Fibroblast of lung (primary cell): ENCODE measurements around the gene CRYGS. TPM values are rescaled to one million over a fixed set of nuclear protein-coding genes. Genes with fewer than 3 reads are reported as not detected.

Experiments used
- DNase-seq, 2 donors: peaks; one replicate each; pipeline versions ENCODE4 v3.0.0 to v3.0.0-alpha.2; 2010; ENCODE audit warnings: low read depth in 2 of 2
- H2AFZ ChIP-seq: 2 replicates; pipeline ENCODE4 v1.5.1; 2012; ENCODE audit warnings: low read length, control low read depth, inconsistent platforms
- H3K27ac ChIP-seq: 2 replicates; pipeline ENCODE4 v1.5.1; 2011; ENCODE audit warnings: low read length, control low read depth; ENCODE audit not compliant: insufficient read depth
- H3K27me3 ChIP-seq: 2 replicates; pipeline ENCODE4 v1.5.1; 2011; ENCODE audit warnings: mild to moderate bottlenecking, low read length; ENCODE audit not compliant: control insufficient read depth, insufficient read depth
- H3K36me3 ChIP-seq: 2 replicates; pipeline ENCODE4 v1.5.1; 2011; ENCODE audit warnings: low read length; ENCODE audit not compliant: control insufficient read depth, insufficient read depth
- H3K4me1 ChIP-seq: 2 replicates; pipeline ENCODE4 v1.5.1; 2011; ENCODE audit warnings: low read length; ENCODE audit not compliant: control insufficient read depth, insufficient read depth; ENCODE audit errors: extremely low read depth
- H3K4me2 ChIP-seq: 2 replicates; pipeline ENCODE4 v1.5.1; 2011; ENCODE audit warnings: low read length, control low read depth; ENCODE audit not compliant: insufficient read depth; ENCODE audit errors: extremely low read depth
- H3K4me3 ChIP-seq, 4 experiments: fragments of 200-600 bp in 1 of 4; sonication (generic) in 1 of 4; replicated peaks in 1 of 4; 2 replicates each; pipeline ENCODE4 v1.5.1; 2011 to 2016; ENCODE audit warnings: low read length in 4 of 4, low read depth in 3 of 4, mild to moderate bottlenecking in 3 of 4, control low read depth in 2 of 4, inconsistent platforms in 1 of 4, mixed read lengths in 1 of 4; ENCODE audit not compliant: insufficient read depth in 1 of 4; ENCODE audit errors: control extremely low read depth in 1 of 4
- H3K79me2 ChIP-seq: 2 replicates; pipeline ENCODE4 v1.5.1; 2012; ENCODE audit warnings: mild to moderate bottlenecking, low read length, inconsistent platforms; ENCODE audit not compliant: control insufficient read depth, insufficient read depth
- H3K9ac ChIP-seq: 2 replicates; pipeline ENCODE4 v1.5.1; 2011; ENCODE audit warnings: mild to moderate bottlenecking, low read length, control low read depth; ENCODE audit not compliant: insufficient read depth
- H3K9me3 ChIP-seq: 2 replicates; pipeline ENCODE4 v1.5.1; 2012; ENCODE audit warnings: low read depth, low read length; ENCODE audit not compliant: control insufficient read depth, insufficient read depth
- H4K20me1 ChIP-seq: 2 replicates; pipeline ENCODE4 v1.5.1; 2011; ENCODE audit warnings: low read length; ENCODE audit not compliant: control insufficient read depth, insufficient read depth; ENCODE audit errors: extremely low read depth
- CTCF ChIP-seq, 2 donors: IDR thresholded peaks in 1 of 2; conservative IDR thresholded peaks in 1 of 2; 1 replicate in 1 of 2; 2 replicates in 1 of 2; pipeline ENCODE4 v1.5.1; 2011 to 2012; ENCODE audit warnings: low read length in 2 of 2, control low read depth in 1 of 2, inconsistent platforms in 1 of 2, low read depth in 1 of 2, mild to moderate bottlenecking in 1 of 2
- EZH2 ChIP-seq: IDR thresholded peaks from 2 replicates; pipeline ENCODE4 v1.5.1; 2012; ENCODE audit warnings: low read length, control low read depth, mild to moderate bottlenecking; ENCODE audit errors: missing control alignments
- polyA plus RNA-seq, 2 donors: library from polyadenylated mRNA; depleted of rRNA in 1 of 2; stranded (reverse) in 1 of 2; unstranded in 1 of 2; fragments of >200 nt; gene quantifications; 2 replicates each; pipeline ENCODE4 v1.2.1, GENCODE V29; 2011 to 2012; ENCODE audit warnings: missing spikeins in 1 of 2
- total RNA-seq: library from RNA; depleted of rRNA; stranded (reverse); fragments of >200 nt; gene quantifications from 2 replicates; pipeline ENCODE4 v1.2.1, GENCODE V29; 2014

Gene CRYGS
- total and polyA plus RNA-seq, 2 donors (not counting 1 experiment from before 2014, with no cell fraction given) = 0.54 to 0.99 TPM

- Histone ChIP-seq H3K79me2 (no peaks in the 10 kb centered on the region), H2AFZ (no peak overlapping the region), H3K36me3 (no peaks in the 10 kb centered on the region), H3K9me3 (no peaks in the 10 kb centered on the region), H3K4me3 (no peak overlapping the region), H3K9ac (no peak overlapping the region), H4K20me1 (no peaks in the 10 kb centered on the region), H3K27ac (no peak overlapping the region), H3K27me3 (no peaks in the 10 kb centered on the region), H3K4me2 (no peak overlapping the region), H3K4me1 (no peaks in the 10 kb centered on the region)
- TF ChIP-seq CTCF (conservative IDR thresholded peaks at IDR 0.05 in 1 of 2, IDR thresholded peaks at IDR 0.05 in 1 of 2; ENCODE audit: low read depth in 1 of 2, low read length in 2 of 2) = no peak
- no peak for TF ChIP-seq EZH2
- no peak for DNase-seq
Observed at GRCh38 chr3:186496016-186496415, 48.2 kb downstream of the CRYGS start.

GRCh38 chr3:186493525-186494255 lies 50.5 kb downstream of the CRYGS start:
- no peaks in the 10 kb centered on the region for H3K27me3 ChIP-seq
- H2AFZ ChIP-seq = no peak overlapping the region
- H3K4me1 ChIP-seq = no peaks in the 10 kb centered on the region
- H3K79me2 ChIP-seq = no peaks in the 10 kb centered on the region
- no peaks in the 10 kb centered on the region for H3K36me3 ChIP-seq
- TF ChIP-seq EZH2 (no peak), CTCF (conservative IDR thresholded peaks at IDR 0.05 in 1 of 2, IDR thresholded peaks at IDR 0.05 in 1 of 2; ENCODE audit: low read depth in 1 of 2, low read length in 2 of 2) (no peak)
- no peaks in the 10 kb centered on the region for H3K9me3 ChIP-seq
- H3K9ac ChIP-seq = no peak overlapping the region
- H3K4me3 ChIP-seq = no peak overlapping the region
- DNase-seq = peak; percentile 43 to 64
- H4K20me1 ChIP-seq = no peaks in the 10 kb centered on the region
- no peak overlapping the region for H3K4me2 ChIP-seq
- H3K27ac ChIP-seq = no peak overlapping the region

GRCh38 chr3:186492385-186492984 lies 51.7 kb downstream of the CRYGS start:
- no peak overlapping the region for H3K4me3 ChIP-seq
- DNase-seq = peak in 1 of 2 donors; percentile 21
- no peaks in the 10 kb centered on the region for H4K20me1 ChIP-seq
- no peaks in the 10 kb centered on the region for H3K4me1 ChIP-seq
- H3K36me3 ChIP-seq = no peaks in the 10 kb centered on the region
- H3K27me3 ChIP-seq = no peaks in the 10 kb centered on the region
- H3K79me2 ChIP-seq = no peaks in the 10 kb centered on the region
- H2AFZ ChIP-seq = no peak overlapping the region
- no peak overlapping the region for H3K4me2 ChIP-seq
- H3K27ac ChIP-seq = no peak overlapping the region
- TF ChIP-seq CTCF (conservative IDR thresholded peaks at IDR 0.05 in 1 of 2, IDR thresholded peaks at IDR 0.05 in 1 of 2; ENCODE audit: low read depth in 1 of 2, low read length in 2 of 2) (no peak), EZH2 (no peak)
- no peaks in the 10 kb centered on the region for H3K9me3 ChIP-seq
- no peak overlapping the region for H3K9ac ChIP-seq
